A673 (cell line): ENCODE data around the gene GABRD. TPM values are rescaled to one million over a fixed set of nuclear protein-coding genes. Genes with fewer than 3 reads are reported as not detected.

Experiments
- BruUV-seq: library from RNA; stranded (reverse); fragments of 400-500 nt; replicated peaks from 2 replicates; lab custom pipeline; 2021; lab: Mats Ljungman, UMichigan
- CTCF ChIA-PET: fragments of 300-600 bp; sonication (Branson Sonifier 250); formaldehyde crosslinking; loops from one replicate; lab custom pipeline; 2022; ENCODE audit warnings: antibody characterized with exemption; lab: Charles Lee
- POLR2A ChIA-PET: fragments of 300-600 bp; sonication (Branson Sonifier 250); formaldehyde crosslinking; loops from one replicate; lab custom pipeline; 2022; ENCODE audit warnings: antibody characterized with exemption; ENCODE audit not compliant: low non-redundant PET; lab: Charles Lee
- DNase-seq: peaks from one replicate; pipeline ENCODE4 v3.0.0-alpha.2; 2015; ENCODE audit warnings: low spot score
- H3K27ac ChIP-seq: fragments of 200-600 bp; sonication (generic); 2 replicates; pipeline ENCODE4 v1.5.1; 2016; ENCODE audit warnings: mixed run types, low read depth, mild to moderate bottlenecking, mixed read lengths, antibody characterized with exemption, low read length; ENCODE audit not compliant: poor library complexity, severe bottlenecking
- H3K27me3 ChIP-seq: fragments of 200-600 bp; sonication (generic); replicated peaks from 2 replicates; pipeline ENCODE4 v1.6.1; 2017; ENCODE audit warnings: mixed run types, low read depth, mild to moderate bottlenecking, mixed read lengths, antibody characterized with exemption, low read length; ENCODE audit not compliant: insufficient read depth, poor library complexity
- H3K36me3 ChIP-seq: fragments of 200-600 bp; sonication (generic); 2 replicates; pipeline ENCODE4 v1.6.1; 2016; ENCODE audit warnings: mixed run types, mild to moderate bottlenecking, mixed read lengths, antibody characterized with exemption, low read length; ENCODE audit not compliant: insufficient read depth, poor library complexity, severe bottlenecking
- H3K4me1 ChIP-seq: fragments of 200-600 bp; sonication (generic); 2 replicates; pipeline ENCODE4 v1.6.1; 2017; ENCODE audit warnings: mixed run types, mild to moderate bottlenecking, mixed read lengths, antibody characterized with exemption, low read length; ENCODE audit not compliant: insufficient read depth, poor library complexity, severe bottlenecking
- H3K4me3 ChIP-seq: fragments of 200-600 bp; sonication (generic); 2 replicates; pipeline ENCODE4 v1.5.1; 2016; ENCODE audit warnings: low read depth, mixed run types, mild to moderate bottlenecking, mixed read lengths, low read length; ENCODE audit not compliant: poor library complexity, severe bottlenecking
- H3K9me3 ChIP-seq: fragments of 200-600 bp; sonication (generic); 2 replicates; pipeline ENCODE4 v1.6.1; 2016; ENCODE audit warnings: mixed run types, low read depth, mild to moderate bottlenecking, mixed read lengths, antibody characterized with exemption, low read length; ENCODE audit not compliant: poor library complexity, severe bottlenecking
- CTCF ChIP-seq: fragments of 300-800, 200-600 bp; sonication (generic); conservative IDR thresholded peaks from 2 replicates; pipeline ENCODE4 v1.5.1; 2017; ENCODE audit warnings: low read depth, mild to moderate bottlenecking, antibody characterized with exemption, low read length, moderate library complexity, mixed read lengths
- EZH2 ChIP-seq: fragments of 200-600 bp; sonication (generic); IDR thresholded peaks from 2 replicates; pipeline ENCODE4 v1.6.1; 2017; ENCODE audit warnings: borderline replicate concordance, low read depth, mild to moderate bottlenecking, mixed read lengths, antibody characterized with exemption, low read length; ENCODE audit not compliant: poor library complexity, severe bottlenecking
- intact Hi-C: fragments of 100-400 bp; cut with micrococcal nuclease; formaldehyde crosslinking; loops from one replicate; pipeline ENCODE4 v1.10.0; 2022; ENCODE audit not compliant: unreplicated experiment
- total RNA-seq: library from RNA; stranded (reverse); gene quantifications from 2 replicates; pipeline ENCODE4 v1.2.3, GENCODE V29; 2021

GABRD gene
- total RNA-seq, 1 experiment from 2014 or later, result not detected

GRCh38 chr1:2045468-2046173 is 26.5 kb downstream of the GABRD start:
- Histone ChIP-seq H3K4me1 (peaks cover 5% of the 10 kb centered on the region), H3K27me3 (peaks cover 21% of the 10 kb centered on the region), H3K36me3 (no peaks in the 10 kb centered on the region), H3K27ac (no peak overlapping the region), H3K4me3 (no peak overlapping the region), H3K9me3 (no peaks in the 10 kb centered on the region)
- ChIA-PET POLR2A (no interaction called here), CTCF (interaction anchor here (1.0 to 2.1 kb wide), 4 partner anchors 9 to 136 kb away, joined by 3 to 23 read pairs (median 5); no protein-coding TSS in a partner anchor)
- no peak for DNase-seq
- intact Hi-C loops, result loop anchor here (1.0 kb wide), 2 partner anchors 85 to 101 kb away; no protein-coding TSS in a partner anchor
- TF ChIP-seq CTCF (no peak), EZH2 (no peak)
- no TSS peak for BruUV-seq

DNA sequence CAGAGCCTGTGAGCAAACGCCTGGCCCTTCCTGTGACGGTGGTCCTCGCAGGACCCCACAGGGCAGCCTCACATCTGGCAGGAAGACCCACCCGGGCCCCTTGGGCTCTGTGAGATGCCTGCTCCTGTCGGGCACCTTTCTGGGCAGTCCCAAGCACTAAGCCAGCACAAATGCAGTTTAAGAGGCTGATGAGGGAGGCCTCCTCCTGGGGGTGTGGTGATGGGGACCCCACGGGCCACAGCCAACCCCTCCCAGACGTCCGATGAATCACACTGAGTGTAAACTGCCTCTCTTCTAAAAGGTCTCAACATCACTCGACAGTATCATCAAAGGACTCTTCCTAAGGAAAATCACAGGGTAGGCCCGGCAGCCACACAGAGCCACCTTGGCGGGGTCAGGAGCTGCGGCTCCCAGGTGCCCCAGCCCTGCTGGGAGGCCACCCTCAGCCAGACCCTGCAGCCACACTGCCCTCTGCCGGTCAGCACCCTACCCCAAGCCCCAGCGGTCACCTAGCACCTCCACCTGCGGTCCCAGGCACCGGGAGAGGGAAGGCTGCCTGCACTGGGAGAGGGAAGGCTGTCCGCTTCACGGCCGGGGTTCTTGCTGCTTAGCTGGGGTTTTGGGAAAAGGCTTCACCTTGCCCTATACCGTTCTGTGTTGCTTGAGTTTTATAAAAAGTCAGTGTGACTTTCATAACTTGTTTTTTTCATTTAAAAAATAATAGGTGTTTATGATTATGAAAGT is 27.2 kb downstream of the GABRD start:
- no peaks in the 10 kb centered on the region for H3K36me3 ChIP-seq
- no peak overlapping the region for H3K4me3 ChIP-seq
- DNase-seq, result no peak
- intact Hi-C loops, result no loop called here
- ChIA-PET CTCF (no interaction called here), POLR2A (no interaction called here)
- H3K27ac ChIP-seq, result no peak overlapping the region
- H3K27me3 ChIP-seq, result peaks cover 28% of the 10 kb centered on the region
- H3K9me3 ChIP-seq, result no peaks in the 10 kb centered on the region
- no TSS peak for BruUV-seq
- H3K4me1 ChIP-seq, result peaks cover 5% of the 10 kb centered on the region
- TF ChIP-seq CTCF, result peak; percentile 58
- no peak for TF ChIP-seq EZH2

GRCh38 chr1:2046953-2047748 is 28.0 kb downstream of the GABRD start:
- no peaks in the 10 kb centered on the region for H3K9me3 ChIP-seq
- H3K4me1 ChIP-seq, result peaks cover 5% of the 10 kb centered on the region
- ChIA-PET CTCF (no interaction called here), POLR2A (no interaction called here)
- no TSS peak for BruUV-seq
- no peaks in the 10 kb centered on the region for H3K36me3 ChIP-seq
- intact Hi-C loops, result no loop called here
- no peak for DNase-seq
- TF ChIP-seq CTCF (no peak), EZH2 (no peak)
- H3K27ac ChIP-seq, result no peak overlapping the region
- peaks cover 36% of the 10 kb centered on the region for H3K27me3 ChIP-seq
- no peak overlapping the region for H3K4me3 ChIP-seq
